H1 (cell line): Measurements from ENCODE around the gene QSER1. TPM values are rescaled to one million over a fixed set of nuclear protein-coding genes. Genes with fewer than 3 reads are reported as not detected.

Source experiments
- CTCF ChIA-PET: fragments of 300-600 bp; sonication (Branson Sonifier 250); formaldehyde crosslinking; loops from one replicate; lab custom pipeline; 2021; ENCODE audit not compliant: partially characterized antibody; lab: Charles Lee
- POLR2A ChIA-PET: fragments of 300-600 bp; sonication (Branson Sonifier 250); formaldehyde crosslinking; loops from one replicate; lab custom pipeline; 2021; ENCODE audit warnings: inconsistent platforms; ENCODE audit not compliant: partially characterized antibody; lab: Charles Lee
- DNase-seq, 2 experiments: peaks; one replicate each; pipeline versions ENCODE4 v3.0.0 to v3.0.0-alpha.2; 2010 to 2022; ENCODE audit warnings: low spot score in 2 of 2, low read depth in 1 of 2, mixed read lengths in 1 of 2
- FAIRE-seq: peaks from 2 replicates; lab custom pipeline; 2011; peaks lifted over from hg19 to GRCh38; lab: Jason Lieb, UNC
- H2AFZ ChIP-seq: 2 replicates; pipeline ENCODE4 v1.8.1; 2012; ENCODE audit warnings: low read length, inconsistent platforms
- H2AK5ac ChIP-seq: 2 replicates; pipeline ENCODE4 v1.6.1; 2013; ENCODE audit warnings: low read depth, low read length
- H2BK120ac ChIP-seq: replicated peaks from 2 replicates; pipeline ENCODE3; 2013; ENCODE audit warnings: low read depth, low read length, inconsistent platforms
- H2BK12ac ChIP-seq: 2 replicates; pipeline ENCODE4 v1.6.1; 2013; ENCODE audit warnings: low read depth, low read length
- H2BK15ac ChIP-seq: 2 replicates; pipeline ENCODE4 v1.6.1; 2013; ENCODE audit warnings: low read length
- H2BK20ac ChIP-seq: 2 replicates; pipeline ENCODE4 v1.6.1; 2013; ENCODE audit warnings: low read length
- H2BK5ac ChIP-seq: 2 replicates; pipeline ENCODE4 v1.6.1; 2013; ENCODE audit warnings: low read depth, low read length
- H3K14ac ChIP-seq: 2 replicates; pipeline ENCODE4 v1.6.1; 2013; ENCODE audit warnings: inconsistent platforms; ENCODE audit not compliant: insufficient read length
- H3K18ac ChIP-seq: 2 replicates; pipeline ENCODE4 v1.6.1; 2013; ENCODE audit warnings: low read length; ENCODE audit errors: extremely low read depth
- H3K23ac ChIP-seq: 2 replicates; pipeline ENCODE4 v1.6.1; 2013; ENCODE audit warnings: inconsistent platforms; ENCODE audit not compliant: insufficient read length
- H3K23me2 ChIP-seq: 2 replicates; pipeline ENCODE4 v1.6.1; 2013; ENCODE audit warnings: low read depth, low read length
- H3K27ac ChIP-seq: 2 replicates; pipeline ENCODE4 v1.6.1; 2011; ENCODE audit warnings: low read depth, low read length, inconsistent platforms
- H3K27me3 ChIP-seq, 4 experiments: replicated peaks in 1 of 4; 1 replicate in 1 of 4; 2 replicates in 3 of 4; pipeline versions ENCODE4 v1.6.1 to v1.8.1; 2011 to 2013; ENCODE audit warnings: low read length in 3 of 4, mild to moderate bottlenecking in 3 of 4, inconsistent platforms in 2 of 4, mixed read lengths in 2 of 4, moderate library complexity in 1 of 4; ENCODE audit not compliant: control insufficient read depth in 3 of 4, insufficient read depth in 3 of 4; ENCODE audit errors: extremely low read depth in 1 of 4
- H3K36me3 ChIP-seq, 4 experiments: 2 replicates each; pipeline versions ENCODE4 v1.6.1 to v1.8.1; 2011 to 2013; ENCODE audit warnings: mild to moderate bottlenecking in 4 of 4, low read length in 3 of 4, moderate library complexity in 2 of 4, control low read depth in 1 of 4, inconsistent platforms in 1 of 4; ENCODE audit not compliant: insufficient read depth in 4 of 4, control insufficient read depth in 2 of 4
- H3K4ac ChIP-seq: replicated peaks from 2 replicates; pipeline ENCODE3; 2013; ENCODE audit warnings: low read length, low read depth, mixed read lengths, inconsistent platforms; ENCODE audit not compliant: insufficient read length
- H3K4me1 ChIP-seq, 4 experiments: replicated peaks in 1 of 4; 1 replicate in 1 of 4; 2 replicates in 3 of 4; pipeline versions ENCODE4 v1.6.1 to v1.8.1; 2011 to 2013; ENCODE audit warnings: low read length in 3 of 4, inconsistent platforms in 2 of 4, mixed read lengths in 1 of 4; ENCODE audit not compliant: insufficient read depth in 4 of 4, control insufficient read depth in 3 of 4
- H3K4me2 ChIP-seq, 2 experiments: 2 replicates each; pipeline versions ENCODE4 v1.6.1 to v1.8.1; 2011 to 2013; ENCODE audit warnings: low read depth in 2 of 2, low read length in 2 of 2, control low read depth in 1 of 2, inconsistent platforms in 1 of 2, mild to moderate bottlenecking in 1 of 2; ENCODE audit not compliant: insufficient read depth in 1 of 2
- H3K4me3 ChIP-seq, 4 experiments: fragments of 200-600, 300-600 bp in 1 of 4; sonication (generic), shearing (Covaris generic), sonication (Bioruptor Twin) in 1 of 4; 2 replicates each; pipeline versions ENCODE4 v1.5.1 to v1.8.1; 2011 to 2016; ENCODE audit warnings: low read length in 4 of 4, low read depth in 3 of 4, control low read depth in 2 of 4, inconsistent platforms in 2 of 4, mild to moderate bottlenecking in 2 of 4, mixed read lengths in 1 of 4, moderate library complexity in 1 of 4; ENCODE audit not compliant: insufficient read depth in 2 of 4; ENCODE audit errors: extremely low read depth in 1 of 4
- H3K56ac ChIP-seq: replicated peaks from 2 replicates; pipeline ENCODE3; 2013; ENCODE audit warnings: low read depth, mild to moderate bottlenecking, mixed read lengths, low read length, inconsistent platforms; ENCODE audit not compliant: insufficient read length
- H3K79me1 ChIP-seq: 2 replicates; pipeline ENCODE4 v1.6.1; 2013; ENCODE audit warnings: low read depth, low read length, control low read depth
- H3K79me2 ChIP-seq, 2 experiments: 2 replicates each; pipeline versions ENCODE4 v1.6.1 to v1.8.1; 2012 to 2013; ENCODE audit warnings: low read length in 2 of 2, mild to moderate bottlenecking in 2 of 2, inconsistent platforms in 1 of 2; ENCODE audit not compliant: insufficient read depth in 2 of 2, control insufficient read depth in 1 of 2
- H3K9ac ChIP-seq, 4 experiments: replicated peaks in 1 of 4; 1 replicate in 1 of 4; 2 replicates in 3 of 4; pipeline versions ENCODE4 v1.6.1 to v1.8.1; 2011 to 2013; ENCODE audit warnings: low read depth in 3 of 4, low read length in 3 of 4, control low read depth in 2 of 4, mild to moderate bottlenecking in 2 of 4, moderate library complexity in 2 of 4, inconsistent platforms in 1 of 4; ENCODE audit errors: extremely low read depth in 1 of 4
- H3K9me3 ChIP-seq, 2 experiments: 2 replicates each; pipeline versions ENCODE4 v1.6.1 to v1.8.1; 2012 to 2013; ENCODE audit warnings: mild to moderate bottlenecking in 2 of 2, moderate library complexity in 2 of 2, control low read depth in 1 of 2, inconsistent platforms in 1 of 2, low read depth in 1 of 2, low read length in 1 of 2, mixed read lengths in 1 of 2; ENCODE audit not compliant: insufficient read depth in 2 of 2
- H4K20me1 ChIP-seq, 2 experiments: replicated peaks in 1 of 2; 2 replicates each; pipeline versions ENCODE3 to v1.8.1; 2011 to 2013; ENCODE audit warnings: inconsistent platforms in 2 of 2, low read length in 2 of 2, mild to moderate bottlenecking in 1 of 2; ENCODE audit not compliant: insufficient read depth in 2 of 2, control insufficient read depth in 1 of 2
- H4K5ac ChIP-seq: 2 replicates; pipeline ENCODE4 v1.6.1; 2013; ENCODE audit warnings: low read length, low read depth, mixed read lengths, inconsistent platforms; ENCODE audit not compliant: insufficient read length
- H4K8ac ChIP-seq: 2 replicates; pipeline ENCODE4 v1.8.0; 2013; ENCODE audit warnings: mild to moderate bottlenecking, moderate library complexity, low read length, inconsistent platforms; ENCODE audit not compliant: insufficient read depth; ENCODE audit errors: extremely low read depth
- H4K91ac ChIP-seq: replicated peaks from 2 replicates; pipeline ENCODE3; 2013; ENCODE audit warnings: low read length, mixed read lengths, inconsistent platforms; ENCODE audit not compliant: insufficient read length
- EGR1 ChIP-seq: IDR thresholded peaks from 2 replicates; pipeline ENCODE4 v1.6.1; 2011; ENCODE audit warnings: low read depth, low read length, borderline replicate concordance
- FOSL1 ChIP-seq: IDR thresholded peaks from 2 replicates; pipeline ENCODE4 v1.6.1; 2011; ENCODE audit warnings: mild to moderate bottlenecking, low read depth, low read length, moderate library complexity; ENCODE audit not compliant: insufficient read depth
- SAP30 ChIP-seq: fragments of 300-600 bp; sonication (generic); IDR thresholded peaks from 2 replicates; pipeline ENCODE4 v1.7.1; 2012; ENCODE audit warnings: low read length, moderate library complexity, mild to moderate bottlenecking, inconsistent platforms; ENCODE audit not compliant: insufficient read depth, insufficient replicate concordance
- SP1 ChIP-seq: IDR thresholded peaks from 2 replicates; pipeline ENCODE4 v1.6.1; 2011; ENCODE audit warnings: low read depth, low read length
- SP4 ChIP-seq: IDR thresholded peaks from 2 replicates; pipeline ENCODE4 v1.6.1; 2012; ENCODE audit warnings: low read length, inconsistent platforms
- WGBS, 2 experiments: shearing (Covaris generic) in 1 of 2; methylation state at CpG; one replicate each; pipeline versions ENCODE4 v1.1.6 to v1.1.7; 2013 to 2015; ENCODE audit warnings: low lambda C conversion rate in 2 of 2, mixed read lengths in 2 of 2, inconsistent platforms in 1 of 2, low coverage in 1 of 2, missing lambda C conversion rate in 1 of 2; ENCODE audit not compliant: insufficient replicate concordance in 2 of 2, insufficient coverage in 1 of 2, insufficient read length in 1 of 2; ENCODE audit errors: extremely low coverage in 1 of 2, missing lambda C conversion rate in 1 of 2; 5-methylcytosine and 5-hydroxymethylcytosine counted together
- polyA plus RNA-seq, 7 experiments: library from polyadenylated mRNA; depleted of rRNA in 3 of 7; stranded (reverse) in 5 of 7; unstranded in 2 of 7; fragments of >200 nt in 5 of 7; fragments of 200-250 nt in 2 of 7; gene quantifications; 1 replicate in 5 of 7; 2 replicates in 1 of 7; 4 replicates in 1 of 7; pipeline versions ENCODE4 v1.2.1 to v1.2.3, GENCODE V29; 2011 to 2013; ENCODE audit warnings: missing spikeins in 2 of 7, mixed read lengths in 2 of 7
- total RNA-seq: library from RNA; stranded (reverse); fragmentation: NEBNext Ultra II Directional; extraction: Animal tissue kit (Norgen Biotek cat#: 25700); gene quantifications from 2 replicates; pipeline ENCODE4 v1.2.1, GENCODE V29; 2021

Gene QSER1
- total and polyA plus RNA-seq, 2 of the 8 experiments (the other 6 are each of a cell fraction or from before 2014, with no cell fraction given), result 29.3 to 117 TPM

GRCh38 chr11:32847511-32847910, 45.1 kb upstream of the QSER1 start:
- H2BK15ac ChIP-seq, result no peak overlapping the region
- no peak overlapping the region for H4K91ac ChIP-seq
- ChIA-PET CTCF (interaction anchor here (1.0 kb wide), 1 partner anchor 24 kb away, joined by 3 read pairs; no protein-coding TSS in a partner anchor), POLR2A (interaction anchor here (0.9 kb wide), 1 partner anchor 45 kb away, joined by 6 read pairs; the partner anchor contains the start of gene QSER1)
- no peak for DNase-seq
- H3K27ac ChIP-seq, result no peak overlapping the region
- no peak overlapping the region for H3K14ac ChIP-seq
- H2BK20ac ChIP-seq, result no peak overlapping the region
- H4K20me1 ChIP-seq, result no peaks in the 10 kb centered on the region
- H2BK120ac ChIP-seq, result no peak overlapping the region
- H3K56ac ChIP-seq, result no peak overlapping the region
- H2BK5ac ChIP-seq, result no peak overlapping the region
- no peaks in the 10 kb centered on the region; a peak in 1 of 7 replicates for H3K27me3 ChIP-seq
- no peak overlapping the region for H4K8ac ChIP-seq
- H3K9me3 ChIP-seq, result no peaks in the 10 kb centered on the region; a peak in 1 of 4 replicates
- H3K4ac ChIP-seq, result no peak overlapping the region
- H3K4me3 ChIP-seq, result no peak overlapping the region
- no peak overlapping the region for H2BK12ac ChIP-seq
- H3K23me2 ChIP-seq, result no peaks in the 10 kb centered on the region
- no peak overlapping the region for H3K9ac ChIP-seq
- no peak overlapping the region for H3K4me2 ChIP-seq
- no peaks in the 10 kb centered on the region for H3K79me2 ChIP-seq
- H3K18ac ChIP-seq, result no peak overlapping the region
- no peaks in the 10 kb centered on the region for H3K36me3 ChIP-seq
- no peak overlapping the region for H2AFZ ChIP-seq
- H4K5ac ChIP-seq, result no peak overlapping the region
- no peak overlapping the region for H2AK5ac ChIP-seq
- no peaks in the 10 kb centered on the region for H3K79me1 ChIP-seq
- no peaks in the 10 kb centered on the region for H3K4me1 ChIP-seq
- FAIRE-seq, result no peak
- H3K23ac ChIP-seq, result no peak overlapping the region
- 96% methylated on average over 2 of the region's 2 CpGs; no CpG with 5 or more reads in 1 of the 2 experiments for WGBS, 2 experiments
- no peak for TF ChIP-seq EGR1
- no peak for TF ChIP-seq SP4
- TF ChIP-seq SP1, result no peak
- TF ChIP-seq SAP30, result no peak
- no peak for TF ChIP-seq FOSL1
